Loucy (cell line): ENCODE data around the gene LIN37.

Experiments
- H2AFZ ChIP-seq: fragments of 200-600 bp; sonication (generic); 2 replicates; pipeline ENCODE4 v1.6.0; 2016; ENCODE audit warnings: antibody characterized with exemption, mild to moderate bottlenecking, low read length, moderate library complexity
- H3F3A ChIP-seq: fragments of 200-600 bp; 2 replicates; pipeline ENCODE4 v1.6.0; 2016; ENCODE audit warnings: antibody characterized with exemption, low read depth, mild to moderate bottlenecking
- H3K27me3 ChIP-seq: fragments of 200-600 bp; sonication (generic); 2 replicates; pipeline ENCODE4 v1.6.1; 2014; ENCODE audit warnings: low read length, mild to moderate bottlenecking; ENCODE audit not compliant: insufficient read depth, poor library complexity, severe bottlenecking
- H3K36me3 ChIP-seq: fragments of 200-600 bp; sonication (generic); 2 replicates; pipeline ENCODE4 v1.6.1; 2016; ENCODE audit warnings: low read length; ENCODE audit not compliant: insufficient read depth
- H3K4me1 ChIP-seq: fragments of 200-600 bp; sonication (generic); 2 replicates; pipeline ENCODE4 v1.5.1; 2014; ENCODE audit warnings: low read length, mild to moderate bottlenecking; ENCODE audit not compliant: insufficient read depth, poor library complexity, severe bottlenecking
- H3K4me2 ChIP-seq: fragments of 200-600 bp; sonication (generic); 2 replicates; pipeline ENCODE4 v1.6.0; 2014; ENCODE audit warnings: antibody characterized with exemption, low read length, low read depth, mild to moderate bottlenecking; ENCODE audit not compliant: poor library complexity, severe bottlenecking
- H3K4me3 ChIP-seq: fragments of 200-600 bp; sonication (generic); 2 replicates; pipeline ENCODE4 v1.5.1; 2014; ENCODE audit warnings: low read length, mild to moderate bottlenecking, mixed read lengths; ENCODE audit not compliant: poor library complexity, severe bottlenecking
- H3K79me2 ChIP-seq: fragments of 200-600 bp; sonication (generic); 2 replicates; pipeline ENCODE4 v1.6.1; 2014; ENCODE audit warnings: low read length; ENCODE audit not compliant: insufficient read depth
- H3K9ac ChIP-seq: fragments of 200-600 bp; sonication (generic); 2 replicates; pipeline ENCODE4 v1.6.0; 2014; ENCODE audit warnings: mild to moderate bottlenecking, low read depth, low read length, moderate library complexity; ENCODE audit not compliant: poor library complexity, severe bottlenecking
- H3K9me2 ChIP-seq: fragments of 200-600 bp; sonication (generic); replicated peaks from 2 replicates; pipeline ENCODE4 v1.6.1; 2016; ENCODE audit warnings: low read depth, low read length, mixed read lengths
- H3K9me3 ChIP-seq: fragments of 200-600 bp; sonication (generic); 2 replicates; pipeline ENCODE4 v1.6.1; 2014; ENCODE audit warnings: mild to moderate bottlenecking, antibody characterized with exemption, low read length, low read depth; ENCODE audit not compliant: insufficient read depth
- H4K20me1 ChIP-seq: fragments of 200-600 bp; sonication (generic); 2 replicates; pipeline ENCODE4 v1.6.0; 2014; ENCODE audit warnings: antibody characterized with exemption, low read length, mild to moderate bottlenecking; ENCODE audit not compliant: insufficient read depth, poor library complexity, severe bottlenecking
- CTCF ChIP-seq: fragments of 200-600 bp; sonication (generic); conservative IDR thresholded peaks from 2 replicates; pipeline ENCODE4 v1.5.1; 2014; ENCODE audit warnings: mild to moderate bottlenecking, antibody characterized with exemption, low read length
- EZH2phosphoT487 ChIP-seq: fragments of 200-600 bp; IDR thresholded peaks from 2 replicates; pipeline ENCODE4 v1.6.1; 2018; ENCODE audit warnings: antibody characterized with exemption, mild to moderate bottlenecking, moderate library complexity, borderline replicate concordance

The LIN37 gene

GRCh38 chr19:35721374-35721773 is 27.0 kb upstream of the LIN37 start:
- H4K20me1 ChIP-seq = peaks cover 27% of the 10 kb centered on the region
- no peaks in the 10 kb centered on the region for H3K9me2 ChIP-seq
- H3K4me1 ChIP-seq = peaks cover 17% of the 10 kb centered on the region
- no peaks in the 10 kb centered on the region for H3F3A ChIP-seq
- no peaks in the 10 kb centered on the region for H3K27me3 ChIP-seq
- H3K4me2 ChIP-seq = peak overlapping the region; percentile 38
- no peak overlapping the region for H3K4me3 ChIP-seq
- H2AFZ ChIP-seq = no peak overlapping the region
- H3K36me3 ChIP-seq = peaks cover 46% of the 10 kb centered on the region; the same call in 1 of the 2 replicates
- no peak for TF ChIP-seq EZH2phosphoT487
- TF ChIP-seq CTCF = no peak
- no peak overlapping the region for H3K9ac ChIP-seq
- H3K9me3 ChIP-seq = no peaks in the 10 kb centered on the region
- H3K79me2 ChIP-seq = peaks cover 42% of the 10 kb centered on the region

GRCh38 chr19:35722461-35722860 is 25.9 kb upstream of the LIN37 start:
- Histone ChIP-seq H3K27me3 (no peaks in the 10 kb centered on the region), H3K9me3 (no peaks in the 10 kb centered on the region), H3F3A (no peaks in the 10 kb centered on the region), H3K9ac (no peak overlapping the region), H3K4me1 (peaks cover 14% of the 10 kb centered on the region), H4K20me1 (peaks cover 27% of the 10 kb centered on the region), H2AFZ (no peak overlapping the region), H3K79me2 (peaks cover 42% of the 10 kb centered on the region), H3K4me2 (no peak overlapping the region), H3K36me3 (peaks cover 54% of the 10 kb centered on the region; the same call in 1 of the 2 replicates), H3K9me2 (no peaks in the 10 kb centered on the region), H3K4me3 (no peak overlapping the region)
- TF ChIP-seq CTCF (no peak), EZH2phosphoT487 (no peak)

- Histone ChIP-seq H3K9me2 (no peaks in the 10 kb centered on the region), H3K79me2 (peaks cover 42% of the 10 kb centered on the region), H4K20me1 (peaks cover 27% of the 10 kb centered on the region), H3K9me3 (no peaks in the 10 kb centered on the region), H3K4me1 (peaks cover 14% of the 10 kb centered on the region), H3K9ac (no peak overlapping the region), H3K4me3 (no peak overlapping the region), H3F3A (no peaks in the 10 kb centered on the region), H2AFZ (no peak overlapping the region), H3K4me2 (no peak overlapping the region), H3K36me3 (peaks cover 58% of the 10 kb centered on the region; the same call in 1 of the 2 replicates), H3K27me3 (no peaks in the 10 kb centered on the region)
- TF ChIP-seq CTCF = no peak
- TF ChIP-seq EZH2phosphoT487 = no peak
These were observed 25.5 kb upstream of the LIN37 start for GRCh38 chr19:35722897-35723296.
